NCI-H69 (cell line): ENCODE results near the gene INPP5F.
"Not testable (repeated sequence)": the region's sequence is repeated elsewhere in the genome, so short reads cannot be mapped to it uniquely, and the experiment has no call there.

Experiments
- DNase-seq: peaks from one replicate; lab custom pipeline; 2025; lab: John Stamatoyannopoulos, UW

INPP5F gene

DNA sequence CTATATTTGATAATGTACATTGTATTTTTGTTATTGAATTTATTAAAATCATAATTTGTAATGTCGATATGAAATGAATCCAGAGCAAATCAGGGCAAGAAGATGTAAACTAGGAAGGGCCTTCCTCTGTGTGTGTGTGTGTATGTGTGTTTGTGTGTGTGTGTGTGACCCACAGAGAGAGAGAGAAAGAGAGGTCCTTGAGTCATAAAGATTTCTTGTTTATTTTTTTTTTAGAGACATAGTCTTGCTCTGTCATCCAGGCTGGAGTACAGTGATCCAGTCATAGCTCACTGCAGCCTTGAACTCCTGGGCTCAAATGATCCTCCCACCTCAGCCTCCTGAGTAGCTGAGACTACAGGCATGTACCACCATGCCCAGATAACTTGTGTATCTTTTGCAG lies 50.7 kb downstream of the INPP5F start:
- no peak for DNase-seq

- DNase-seq, result no peak
These were observed 51.8 kb downstream of the INPP5F start for GRCh38 chr10:119777686-119778085.

- no peak for DNase-seq
These were observed 53.1 kb downstream of the INPP5F start for GRCh38 chr10:119778776-119779445.

GRCh38 chr10:119780879-119781480 lies 55.1 kb downstream of the INPP5F start:
- no peak for DNase-seq

DNA sequence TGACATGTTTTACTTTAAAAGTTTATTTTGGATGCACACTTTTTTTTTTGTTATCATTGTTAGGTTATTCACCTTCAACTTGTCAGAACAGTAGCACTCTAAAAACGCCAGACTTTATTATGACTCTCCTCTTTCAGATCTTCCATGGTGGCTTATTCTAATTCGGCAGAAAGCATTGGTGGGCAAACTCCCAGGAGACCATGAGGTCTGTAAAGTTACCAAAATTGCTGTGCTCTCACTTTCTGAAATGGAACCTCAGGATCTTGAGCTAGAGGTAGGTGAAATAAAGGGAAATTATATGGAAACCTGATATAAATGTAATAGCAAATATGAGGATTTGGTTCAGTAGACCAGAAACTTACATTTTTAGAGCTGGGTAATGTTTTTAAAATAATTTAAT lies 55.6 kb downstream of the INPP5F start:
- no peak for DNase-seq

DNA sequence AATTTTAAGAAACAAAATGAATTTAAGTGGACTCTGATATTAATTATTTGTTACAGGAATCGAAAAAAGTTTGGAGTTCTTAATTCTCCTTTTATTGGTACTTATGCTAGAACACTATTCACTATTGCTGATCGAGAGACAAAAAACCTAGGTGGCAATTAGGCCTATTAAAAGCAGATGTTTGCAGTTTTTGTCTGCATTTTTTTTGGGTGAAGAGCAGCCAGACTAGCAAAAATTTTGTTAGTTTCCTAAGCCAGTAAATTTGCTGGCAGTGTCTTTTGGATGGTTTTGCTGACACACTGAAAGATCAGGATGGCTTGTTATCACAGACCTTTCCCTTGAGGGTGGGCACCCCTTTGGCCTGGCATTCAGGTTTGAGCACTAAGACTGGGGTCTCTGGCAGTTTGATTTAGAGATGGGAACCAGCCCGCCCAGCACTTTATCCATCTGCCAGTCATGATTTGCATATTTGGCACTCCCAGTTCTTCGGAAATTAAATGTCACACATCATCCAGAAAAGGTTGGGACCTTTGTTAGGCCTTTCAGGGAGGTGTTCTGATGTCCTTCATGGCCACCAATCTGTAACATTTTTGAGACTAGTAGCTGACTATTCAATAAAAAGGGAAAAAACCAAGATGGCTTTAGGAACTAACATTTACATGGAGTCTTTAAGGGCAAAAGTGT lies 57.3 kb downstream of the INPP5F start:
- DNase-seq, result no peak

DNA sequence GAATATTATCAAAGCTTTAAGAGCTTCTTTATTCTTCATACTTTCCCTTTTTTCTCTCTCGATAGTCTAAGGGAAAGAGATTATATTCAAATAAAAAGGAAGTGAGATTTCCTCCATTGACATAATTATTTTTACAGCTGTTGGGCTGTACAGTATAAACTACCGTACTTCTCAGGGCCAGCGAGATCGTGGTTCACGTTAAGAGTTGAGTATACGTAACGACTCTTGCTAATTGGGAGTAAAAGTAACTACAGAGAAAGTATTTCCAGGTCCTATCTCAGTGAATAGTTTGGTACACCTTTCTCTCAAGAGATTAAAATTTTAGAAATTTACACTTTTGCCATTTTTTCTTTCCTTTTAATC lies 57.8 kb downstream of the INPP5F start:
- DNase-seq, result no peak

- DNase-seq, result peak; percentile 75
These were observed 58.7 kb downstream of the INPP5F start for GRCh38 chr10:119784340-119785067.

- DNase-seq, result no peak
These were observed 60.4 kb downstream of the INPP5F start for GRCh38 chr10:119786117-119786769.

DNA sequence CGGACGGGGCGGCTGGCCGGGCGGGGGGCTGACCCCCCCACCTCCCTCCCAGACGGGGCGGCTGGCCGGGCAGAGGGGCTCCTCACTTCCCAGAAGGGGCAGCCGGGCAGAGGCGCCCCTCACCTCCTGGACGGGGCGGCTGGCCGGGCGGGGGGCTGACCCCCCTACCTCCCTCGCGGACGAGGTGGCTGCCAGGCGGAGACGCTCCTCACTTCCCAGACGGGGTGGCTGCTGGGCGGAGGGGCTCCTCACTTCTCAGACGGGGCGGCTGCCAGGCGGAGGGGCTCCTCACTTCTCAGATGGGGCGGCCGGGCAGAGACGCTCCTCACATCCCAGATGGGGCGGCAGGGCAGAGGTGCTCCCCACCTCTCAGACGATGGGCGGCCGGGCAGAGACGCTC lies 69.3 kb downstream of the INPP5F start:
- not testable (repeated sequence) for DNase-seq

DNA sequence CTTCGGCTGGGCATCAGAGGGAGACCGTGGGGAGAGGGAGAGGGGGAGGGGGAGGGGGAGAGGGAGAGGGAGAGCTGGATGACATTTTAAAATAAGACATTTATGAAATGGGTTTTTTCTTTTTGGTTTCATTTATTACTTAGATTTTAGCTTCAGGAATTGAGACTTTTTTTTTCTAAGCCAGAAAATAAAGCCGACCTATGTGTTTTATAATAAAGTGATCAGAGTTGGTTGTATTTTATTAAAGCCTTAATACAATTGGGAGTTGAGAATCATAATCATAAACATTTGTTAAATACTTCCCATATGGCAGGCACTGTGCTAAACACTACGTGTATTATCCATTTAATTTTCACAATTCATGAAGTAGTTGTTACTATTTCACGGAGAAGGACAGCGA lies 70.2 kb downstream of the INPP5F start:
- DNase-seq, result no peak

- DNase-seq, result no peak
These were observed 75.3 kb downstream of the INPP5F start for GRCh38 chr10:119801176-119801575.

GRCh38 chr10:119801998-119802538 lies 76.2 kb downstream of the INPP5F start:
- DNase-seq, result no peak

DNA sequence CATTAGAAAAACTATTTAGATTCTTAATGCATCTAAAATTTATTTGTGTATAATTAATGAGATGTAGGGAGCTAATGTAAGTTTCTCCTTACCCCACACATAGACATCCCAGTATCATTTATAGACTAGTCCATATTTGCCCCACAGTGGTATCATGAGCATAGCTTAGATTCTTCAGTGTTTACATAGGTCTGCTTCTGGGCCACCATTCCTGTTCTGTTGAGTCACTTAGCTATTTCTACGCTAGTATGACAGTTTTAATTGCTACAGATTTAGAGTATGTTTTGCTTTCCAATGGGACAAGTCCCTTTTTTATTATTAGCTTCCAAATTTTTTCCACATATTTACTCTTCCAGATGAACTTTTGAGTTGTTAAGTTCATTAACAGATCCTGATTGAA lies 77.4 kb downstream of the INPP5F start:
- DNase-seq, result no peak

- no peak for DNase-seq
These were observed 79.9 kb downstream of the INPP5F start for GRCh38 chr10:119805702-119806230.

GRCh38 chr10:119806334-119807130 lies 80.7 kb downstream of the INPP5F start:
- DNase-seq, result no peak

DNA sequence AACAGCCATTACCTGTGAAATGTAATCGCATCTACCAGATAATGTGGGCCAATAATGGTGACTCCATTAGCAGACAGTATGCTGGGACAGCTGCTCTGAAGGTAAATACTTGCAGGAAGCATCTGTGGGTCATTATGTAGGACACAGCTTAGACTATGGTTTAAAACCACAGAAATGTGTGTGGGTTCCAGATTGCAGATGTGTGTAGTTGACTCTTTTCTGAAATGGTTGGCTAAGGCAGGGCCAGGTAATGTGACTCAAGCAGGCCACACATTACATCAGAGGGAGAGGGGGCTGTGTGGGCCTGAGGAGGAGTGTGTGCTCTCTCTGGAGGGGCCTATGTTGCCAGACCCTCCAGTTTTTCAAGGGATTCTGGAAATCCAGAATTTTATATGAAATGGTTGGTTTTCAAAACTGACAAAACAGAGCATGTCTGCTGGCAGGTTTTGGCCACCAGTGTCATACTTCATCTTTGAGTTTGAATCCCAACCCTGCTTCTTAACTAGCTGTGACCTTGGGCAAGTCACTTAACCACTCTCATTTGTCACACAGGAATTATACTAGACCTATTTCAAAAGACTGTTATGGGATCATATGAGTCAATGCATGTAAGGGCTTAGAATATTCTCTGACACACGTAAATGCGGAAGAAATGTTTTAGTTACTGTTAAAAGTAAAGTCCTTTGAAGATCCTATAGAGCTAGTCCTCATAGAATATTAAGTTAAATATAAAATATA lies 82.3 kb downstream of the INPP5F start:
- DNase-seq, result no peak

DNA sequence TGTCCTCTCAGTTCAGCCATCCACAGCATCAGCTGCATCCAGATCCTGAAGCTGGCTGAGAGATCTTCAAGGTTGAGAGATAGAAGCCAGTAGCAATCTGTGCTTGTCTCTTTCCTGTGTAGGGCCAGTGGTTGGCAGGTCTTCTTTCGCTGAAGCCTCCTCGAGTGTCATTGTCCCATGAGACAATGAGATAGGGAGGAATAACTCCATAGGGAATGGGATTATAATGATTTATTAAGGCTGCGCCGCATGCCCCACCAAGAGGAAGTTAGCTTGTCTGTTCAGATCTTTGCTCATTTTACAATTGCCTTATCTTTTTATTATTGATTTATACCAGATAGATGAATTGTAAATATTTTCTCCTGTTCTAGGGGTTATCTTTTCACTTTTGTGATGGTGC lies 85.3 kb downstream of the INPP5F start:
- DNase-seq, result no peak

DNA sequence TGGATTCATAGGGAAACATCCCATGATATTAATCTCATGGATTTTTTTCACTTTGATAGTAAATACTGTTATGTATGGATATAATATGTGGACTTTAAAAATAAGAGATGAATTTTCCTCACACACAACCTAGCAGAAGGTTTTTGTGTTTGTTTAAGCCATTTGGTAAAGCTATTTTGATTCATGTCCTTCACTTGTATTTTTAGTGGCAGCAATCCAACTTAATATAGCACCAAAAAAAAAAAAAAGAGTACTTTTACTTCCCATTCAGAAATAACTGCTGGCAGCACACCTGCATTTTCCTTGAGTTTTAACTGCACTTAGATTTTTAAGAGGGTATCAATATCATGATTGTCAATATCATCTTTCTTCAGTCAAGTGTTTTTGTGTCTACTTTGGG lies 86.8 kb downstream of the INPP5F start:
- no peak for DNase-seq

GRCh38 chr10:119815671-119816070 lies 89.8 kb downstream of the INPP5F start:
- DNase-seq, result no peak
